ENCODE measurements around the gene CEACAM8.
A peak's percentile ranks its signal among the peaks of the same experiment; 100 is the strongest.
"Not testable (repeated sequence)": the region's sequence is repeated elsewhere in the genome, so short reads cannot be mapped to it uniquely, and the experiment has no call there.

CEACAM8 gene

DNA sequence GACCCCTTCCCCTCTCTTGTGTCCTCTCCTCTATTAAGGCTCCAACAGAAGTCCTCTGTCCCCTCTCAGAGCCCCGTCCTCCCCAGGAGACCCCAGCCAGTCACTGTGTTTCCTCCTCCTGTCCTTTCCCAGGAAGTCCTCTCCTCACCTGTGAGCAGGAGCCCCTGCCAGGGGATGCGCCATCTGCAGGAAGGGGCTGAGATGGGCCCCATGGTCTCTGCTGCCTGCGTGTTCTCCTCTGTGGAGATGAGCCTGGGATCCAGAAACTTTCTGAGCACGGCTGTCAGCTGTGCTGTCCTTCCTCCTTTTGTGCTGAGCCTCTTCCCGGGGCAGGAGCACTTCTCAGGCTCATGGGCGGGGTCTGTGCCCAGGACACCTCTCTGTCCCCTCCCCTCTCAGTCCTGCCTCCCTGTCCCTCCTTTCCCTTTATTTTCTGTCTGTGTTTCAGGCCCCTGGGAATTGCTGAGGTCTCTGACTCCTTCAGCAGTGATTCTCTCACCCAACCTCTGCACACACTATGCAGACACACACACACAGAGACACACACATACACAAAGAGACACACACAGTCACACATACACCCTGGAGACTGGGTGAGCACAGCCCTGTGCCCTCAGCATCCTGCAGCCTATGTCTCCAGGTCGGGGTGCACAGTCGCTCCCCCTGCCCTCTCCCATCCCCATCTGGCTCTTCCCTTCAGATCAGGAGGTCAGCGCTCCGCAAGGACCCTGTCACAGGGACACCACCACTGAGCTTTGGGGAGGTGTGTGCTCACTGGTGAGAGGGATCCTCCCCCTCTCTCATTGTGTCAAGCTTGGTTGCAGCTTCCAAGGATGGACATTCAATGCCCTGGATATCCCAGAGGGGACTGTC, at the start of gene CEACAM8:
CEACAM8 (minus strand) TSS at position 308 of the 873 bp plus-strand sequence; CDS start at position 212, 96 bp downstream.
- DNase-seq: no peak

DNA sequence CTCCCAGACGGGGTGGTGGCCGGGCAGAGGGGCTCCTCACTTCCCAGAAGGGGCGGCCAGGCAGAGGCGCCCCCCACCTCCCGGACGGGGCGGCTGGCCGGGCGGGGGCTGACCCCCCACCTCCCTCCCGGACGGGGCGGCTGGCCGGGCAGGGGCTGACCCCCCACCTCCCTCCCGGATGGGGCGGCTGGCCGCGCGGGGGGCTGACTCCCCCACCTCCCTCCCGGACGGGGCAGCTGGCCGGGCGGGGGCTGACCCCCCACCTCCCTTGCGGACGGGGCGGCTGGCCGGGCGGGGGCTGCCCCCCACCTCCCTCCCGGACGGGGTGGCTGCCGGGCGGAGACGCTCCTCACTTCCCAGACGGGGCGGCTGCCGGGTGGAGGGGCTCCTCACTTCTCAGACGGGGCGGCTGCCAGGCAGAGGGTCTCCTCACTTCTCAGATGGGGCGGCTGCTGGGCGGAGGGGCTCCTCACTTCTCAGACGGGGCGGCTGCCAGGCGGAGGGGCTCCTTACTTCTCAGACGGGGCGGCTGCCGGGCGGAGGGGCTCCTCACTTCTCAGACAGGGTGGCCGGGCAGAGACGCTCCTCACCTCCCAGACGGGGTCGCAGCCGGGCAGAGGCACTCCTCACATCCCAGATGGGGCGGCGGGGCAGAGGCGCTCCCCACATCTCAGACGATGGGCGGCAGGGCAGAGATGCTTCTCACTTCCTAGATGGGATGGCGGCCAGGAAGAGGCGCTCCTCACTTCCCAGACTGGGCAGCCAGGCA, 44.8 kb upstream of the CEACAM8 start:
- not testable (repeated sequence) for DNase-seq

DNA sequence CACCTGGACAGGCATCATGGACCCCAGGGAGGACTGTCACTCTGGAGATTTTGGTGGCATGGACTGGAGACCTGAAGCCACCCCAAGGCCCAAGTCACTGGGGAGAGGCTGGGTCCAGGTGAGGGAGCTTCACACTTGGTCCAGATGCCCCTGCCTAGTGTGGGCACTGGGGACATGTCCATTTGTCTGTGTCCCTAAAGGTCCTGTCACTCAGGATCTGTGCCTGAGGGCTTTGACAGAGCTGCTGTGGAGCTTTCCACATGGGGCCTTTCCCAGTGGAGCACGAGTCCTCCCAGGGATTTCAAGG, 40.5 kb upstream of the CEACAM8 start:
- DNase-seq: no peak

DNA sequence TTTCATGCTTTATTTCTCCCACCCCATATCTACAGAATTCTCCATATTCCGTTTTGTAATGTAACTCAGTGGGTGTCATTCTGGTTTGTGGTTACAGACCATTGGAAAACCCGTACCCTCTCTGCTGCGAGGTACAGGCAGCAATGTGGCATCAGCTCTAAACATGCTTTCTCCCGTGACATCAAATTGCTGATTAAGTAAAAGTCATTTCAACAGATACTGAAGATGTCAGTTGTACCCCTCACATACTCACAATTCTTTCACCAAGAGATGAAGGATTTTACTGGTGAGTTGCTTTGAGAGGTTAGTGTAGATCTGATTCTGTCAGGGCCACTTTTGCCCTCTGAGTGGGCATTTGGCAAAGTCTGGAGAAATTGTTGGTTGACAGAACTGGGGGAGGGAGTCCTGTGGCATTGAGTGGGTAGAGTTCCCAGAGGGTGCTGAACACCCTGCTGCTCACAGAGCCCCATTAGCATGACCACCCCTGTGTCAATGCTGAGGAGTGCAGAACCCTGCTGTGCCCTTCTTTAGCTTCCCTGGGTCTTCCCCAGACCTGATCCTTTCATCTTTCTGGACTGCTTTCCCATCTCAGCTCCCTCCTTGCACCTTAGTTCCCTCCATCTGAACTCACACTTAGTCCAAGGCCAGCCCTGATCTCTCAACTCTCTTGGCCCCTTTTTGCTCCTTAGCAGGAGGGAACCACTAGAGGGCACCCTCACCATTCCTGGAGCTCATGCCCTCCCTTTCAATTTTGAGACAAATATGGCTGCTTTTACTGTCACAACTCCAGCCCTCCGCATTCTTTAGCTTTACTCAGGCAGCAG, 39.9 kb upstream of the CEACAM8 start:
- DNase-seq: peak; percentile 15

DNA sequence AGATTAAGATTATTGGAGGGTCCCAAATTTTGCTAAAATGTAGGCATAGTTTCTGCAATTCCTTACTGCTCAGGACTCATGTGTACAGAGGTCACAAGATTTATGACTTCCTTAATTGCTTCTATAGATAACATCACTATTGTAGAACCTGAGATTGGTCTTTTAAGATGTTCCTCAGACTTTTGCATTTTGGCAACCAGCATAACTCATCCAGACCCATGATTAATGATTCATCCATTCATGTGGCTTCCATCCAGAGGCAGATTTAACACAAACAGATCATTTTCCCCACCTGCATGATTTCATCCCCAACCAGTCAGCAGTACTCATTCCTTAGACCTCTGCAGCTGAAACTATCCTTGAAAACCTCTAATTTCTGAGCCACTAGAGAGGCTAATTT, 34.5 kb upstream of the CEACAM8 start:
- DNase-seq: no peak

DNA sequence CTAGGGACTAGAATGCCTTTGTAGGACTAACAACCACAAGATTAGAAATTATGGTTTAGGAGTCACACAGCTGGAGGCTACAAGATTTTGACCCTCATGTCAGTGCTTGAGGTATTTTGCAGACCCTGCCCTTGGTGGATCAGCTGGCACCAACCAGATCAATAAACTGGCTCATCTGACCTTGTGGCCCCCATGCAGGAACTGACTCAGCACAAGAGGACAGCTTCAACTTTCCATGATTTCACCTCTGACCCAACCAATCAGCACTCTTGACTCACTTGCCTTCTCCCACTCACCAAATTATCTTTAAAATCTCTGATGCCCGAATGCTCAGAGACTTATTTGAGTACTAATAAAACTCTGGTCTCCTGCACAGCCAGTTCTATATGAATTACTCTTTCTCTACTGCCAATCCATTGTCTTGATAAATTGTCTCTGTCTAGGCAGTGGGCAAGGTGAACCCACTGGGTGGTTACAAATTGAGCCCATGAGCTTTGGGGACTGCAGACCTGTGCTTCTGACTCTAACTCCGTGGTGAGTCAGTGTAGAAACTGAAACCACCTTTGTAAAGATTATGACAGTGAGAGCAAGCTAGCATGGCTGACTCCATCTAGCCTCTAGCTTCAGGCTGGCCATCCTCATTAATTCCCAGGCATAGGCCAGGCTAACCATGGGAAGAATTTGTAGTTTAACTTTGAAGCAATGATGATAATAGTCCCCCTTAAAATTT, 33.9 kb upstream of the CEACAM8 start:
- no peak for DNase-seq

DNA sequence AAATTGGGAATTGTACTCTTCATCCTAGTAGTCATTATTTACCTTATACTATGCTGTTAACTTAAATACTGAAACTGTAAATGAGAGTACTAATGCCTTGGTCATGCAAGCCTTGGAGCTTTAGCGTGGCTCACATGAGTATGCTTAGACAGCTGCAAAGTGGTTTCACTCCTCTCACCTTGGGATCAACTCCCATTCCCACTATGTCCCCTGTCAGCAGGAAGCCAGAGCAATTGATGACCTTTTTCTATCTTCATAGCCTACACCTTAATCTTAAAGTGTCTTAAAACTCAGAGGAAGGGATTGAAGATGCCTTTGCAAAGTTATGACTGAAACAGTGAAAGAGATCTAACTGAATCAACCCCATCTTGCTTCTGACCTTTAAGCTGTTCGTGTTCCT, 33.2 kb upstream of the CEACAM8 start:
- no peak for DNase-seq

DNA sequence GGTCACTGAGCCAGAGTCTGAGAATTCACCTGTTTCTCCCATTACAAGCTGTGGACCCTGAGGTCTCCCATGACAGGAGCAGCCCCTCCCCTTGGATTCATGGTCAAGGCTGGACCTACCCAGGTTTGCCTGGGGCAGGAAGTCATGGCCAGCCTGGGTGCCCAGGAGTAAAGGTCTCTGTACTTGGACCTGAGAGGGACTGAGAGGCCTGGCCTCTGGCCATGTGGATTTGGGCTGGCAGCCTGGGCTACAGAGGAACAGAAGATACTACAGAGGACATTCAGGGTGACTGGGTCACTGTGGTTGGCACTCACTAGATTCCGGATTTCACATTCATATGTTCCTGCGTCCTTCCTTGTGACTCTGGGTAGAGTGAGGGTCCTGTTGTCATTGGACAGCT, 31.5 kb upstream of the CEACAM8 start:
- DNase-seq: no peak

DNA sequence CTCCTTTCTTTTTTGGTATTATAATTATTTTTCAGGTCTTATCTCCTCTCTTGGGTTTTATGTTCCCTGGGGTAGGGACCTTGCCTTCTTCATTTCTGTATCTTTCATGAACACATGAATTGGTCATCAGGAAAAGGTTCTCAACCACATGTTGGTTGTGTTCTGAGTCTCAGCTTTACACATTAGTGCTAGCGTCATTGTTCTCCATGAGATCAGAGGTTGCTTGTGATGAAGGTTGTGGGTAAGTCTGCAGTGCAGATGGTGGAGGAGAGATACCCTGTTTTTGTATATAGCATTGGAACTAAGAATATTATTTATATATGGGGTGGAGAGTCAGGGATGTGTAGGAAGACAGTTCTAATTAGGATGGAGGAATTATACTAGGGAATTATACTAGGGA, 24.5 kb upstream of the CEACAM8 start:
- no peak for DNase-seq

DNA sequence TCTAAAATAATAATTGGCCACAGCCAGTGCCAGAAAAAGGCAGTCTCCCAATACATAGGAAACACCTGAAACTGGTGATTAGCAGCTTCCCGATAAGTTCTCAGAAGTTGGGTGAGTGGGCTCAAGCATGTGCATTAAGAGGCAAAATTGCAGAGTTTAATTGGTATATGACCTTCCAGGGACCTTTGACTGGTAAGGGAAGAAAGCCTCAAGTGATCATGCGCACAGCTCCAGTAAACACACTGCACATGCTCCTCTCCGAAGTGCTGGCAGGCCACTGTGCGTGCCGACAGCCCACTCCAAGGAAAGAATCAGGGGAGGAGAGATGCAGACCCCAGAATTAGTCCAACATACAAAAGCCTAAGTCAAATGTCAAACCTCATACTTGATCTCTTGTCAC, 18.9 kb upstream of the CEACAM8 start:
- DNase-seq: no peak

DNA sequence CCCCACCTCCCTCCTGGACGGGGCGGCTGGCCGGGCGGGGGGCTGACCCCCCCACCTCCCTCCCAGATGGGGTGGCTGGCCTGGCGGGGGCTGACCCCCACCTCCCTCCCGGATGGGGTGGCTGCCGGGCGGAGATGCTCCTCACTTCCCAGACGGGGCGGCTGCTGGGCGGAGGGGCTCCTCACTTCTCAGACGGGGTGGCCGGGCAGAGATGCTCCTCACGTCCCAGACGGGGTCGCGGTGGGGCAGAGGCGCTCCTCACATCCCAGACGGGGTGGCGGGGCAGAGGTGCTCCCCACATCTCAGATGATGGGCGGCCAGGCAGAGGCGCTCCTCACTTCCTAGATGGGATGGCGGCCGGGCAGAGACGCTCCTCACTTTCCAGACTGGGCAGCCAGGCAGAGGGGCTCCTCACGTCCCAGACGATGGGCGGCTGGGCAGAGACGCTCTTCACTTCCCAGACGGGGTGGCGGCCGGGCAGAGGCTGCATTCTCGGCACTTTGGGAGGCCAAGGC, 15.7 kb upstream of the CEACAM8 start:
- DNase-seq: not testable (repeated sequence)

DNA sequence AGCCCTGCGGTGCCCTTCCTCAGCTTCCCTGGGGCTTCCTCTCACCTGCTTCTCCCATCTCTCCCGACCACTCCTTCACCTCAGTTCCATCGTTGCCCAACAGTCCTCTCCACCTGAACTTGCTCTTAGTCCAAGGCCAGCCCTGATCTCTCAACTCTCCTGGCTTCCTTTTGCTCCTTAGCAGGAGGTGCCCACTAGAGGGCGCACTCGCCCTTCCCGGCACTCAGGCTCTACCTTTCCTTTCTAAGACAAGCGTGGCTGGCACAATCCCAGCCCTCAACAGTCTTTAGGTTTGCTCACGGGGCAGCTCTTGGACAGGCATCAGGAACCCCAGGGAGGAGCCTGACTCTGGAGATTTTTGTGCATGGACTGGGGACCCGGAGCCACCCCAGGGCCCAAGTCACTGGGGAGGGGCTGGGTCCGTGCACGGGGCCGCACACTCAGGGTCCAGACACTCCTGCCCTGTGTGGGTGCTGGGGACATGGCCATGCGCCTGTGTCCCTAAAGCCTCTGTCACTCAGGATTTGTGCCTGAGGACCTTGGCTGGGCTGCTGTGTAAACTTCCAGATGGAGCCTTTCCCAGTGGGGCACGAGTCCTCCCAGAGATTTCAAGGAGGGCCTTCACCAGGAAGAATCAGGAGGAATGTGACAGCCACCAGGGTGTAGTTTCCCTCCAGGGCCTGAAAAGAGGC, 12.1 kb upstream of the CEACAM8 start:
- peak; percentile 26 for DNase-seq

DNA sequence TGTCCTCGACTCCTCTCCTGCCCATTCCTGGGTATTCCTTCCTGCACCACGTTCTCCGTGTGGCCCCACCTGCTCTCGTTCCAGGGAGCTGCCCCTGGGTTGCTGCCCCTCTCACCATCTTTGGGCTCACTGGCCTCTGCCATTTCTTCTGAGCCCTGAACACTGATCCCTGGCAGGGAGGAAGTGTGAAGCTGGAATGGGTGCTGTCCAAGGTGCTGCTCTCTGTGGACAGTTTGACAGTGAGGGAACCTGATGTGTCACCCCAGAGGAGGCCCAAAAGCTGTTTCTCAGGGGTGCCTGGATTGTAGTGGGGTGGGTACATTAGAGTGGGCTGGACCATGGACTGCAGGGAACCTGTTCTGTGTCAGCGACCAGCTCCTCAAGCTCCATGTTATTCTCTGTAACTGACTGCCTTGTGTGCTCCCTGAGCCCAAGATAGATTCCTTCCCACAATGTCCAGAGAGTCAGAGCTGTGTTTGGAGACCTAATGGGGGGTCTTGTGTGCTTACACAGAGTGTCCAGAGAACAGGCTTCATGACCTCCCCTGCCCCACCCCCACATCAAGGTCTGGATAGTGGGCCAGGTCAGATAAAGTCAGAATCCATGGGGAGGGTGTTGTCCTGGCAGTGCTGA, 7.2 kb upstream of the CEACAM8 start:
- no peak for DNase-seq

DNA sequence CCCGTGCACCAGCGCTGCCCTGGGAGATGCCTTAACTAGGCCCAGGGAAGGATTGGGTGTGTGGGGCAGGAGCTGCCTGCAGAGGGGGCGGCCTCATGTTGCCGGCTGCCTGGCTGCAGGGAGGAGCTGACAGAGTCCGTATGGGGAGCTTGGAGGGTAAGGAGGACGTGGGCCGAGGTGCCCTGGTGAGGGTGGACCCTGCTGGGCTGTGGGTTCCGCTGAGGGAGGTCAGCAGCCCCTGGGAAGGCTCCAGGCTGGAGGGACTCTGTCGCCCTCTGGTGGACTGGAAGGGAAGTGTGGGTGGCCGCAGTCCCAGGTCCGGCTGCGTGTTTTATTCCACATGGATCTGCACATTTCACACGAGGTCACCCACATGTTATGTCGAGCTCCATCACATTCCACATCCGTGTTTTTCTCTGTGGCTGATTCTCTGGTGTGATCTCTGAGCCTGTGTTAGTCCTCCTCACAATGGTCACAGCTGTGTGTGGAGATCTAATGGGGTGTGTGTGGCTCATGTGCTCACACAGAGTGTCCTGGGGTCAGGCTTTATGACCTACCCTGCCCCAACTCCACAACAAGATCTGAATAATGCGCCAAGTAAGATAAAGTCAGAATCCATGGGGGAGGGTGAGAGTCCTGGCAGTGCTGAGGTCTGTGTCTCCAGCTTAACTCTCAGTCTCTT, 1.8 kb upstream of the CEACAM8 start:
- peak; percentile 23 for DNase-seq

DNA sequence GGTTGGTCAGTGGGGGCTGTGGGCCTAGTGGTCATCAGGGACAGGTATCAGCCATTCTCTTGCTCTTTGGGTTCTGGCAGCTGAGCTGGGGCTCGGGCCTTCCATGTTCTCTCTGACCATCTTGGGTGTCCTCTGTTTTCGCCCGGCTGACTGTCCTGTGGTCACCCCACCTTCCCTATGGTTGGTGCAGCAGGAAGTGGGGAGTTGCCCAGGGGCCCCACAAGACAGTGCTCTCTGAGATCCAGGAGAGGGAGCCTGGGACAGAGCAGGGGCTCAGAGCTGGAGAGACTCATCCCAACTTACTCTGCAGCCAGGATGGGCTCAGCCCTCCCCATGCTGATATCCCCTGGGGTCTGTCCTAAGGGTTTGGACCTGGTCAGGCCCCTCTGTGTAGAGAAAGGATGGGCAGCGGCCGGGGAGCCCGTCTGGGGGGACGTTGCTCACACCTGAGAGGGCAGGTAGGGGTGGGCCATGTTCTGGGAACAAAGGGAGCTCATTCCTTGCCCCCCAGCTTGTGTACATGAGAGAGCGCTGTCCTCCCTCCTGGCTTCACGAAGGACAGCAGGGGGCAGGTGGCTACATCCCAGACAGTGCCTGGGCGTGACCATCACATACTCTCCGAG, 937 bp upstream of the CEACAM8 start:
- no peak for DNase-seq

DNA sequence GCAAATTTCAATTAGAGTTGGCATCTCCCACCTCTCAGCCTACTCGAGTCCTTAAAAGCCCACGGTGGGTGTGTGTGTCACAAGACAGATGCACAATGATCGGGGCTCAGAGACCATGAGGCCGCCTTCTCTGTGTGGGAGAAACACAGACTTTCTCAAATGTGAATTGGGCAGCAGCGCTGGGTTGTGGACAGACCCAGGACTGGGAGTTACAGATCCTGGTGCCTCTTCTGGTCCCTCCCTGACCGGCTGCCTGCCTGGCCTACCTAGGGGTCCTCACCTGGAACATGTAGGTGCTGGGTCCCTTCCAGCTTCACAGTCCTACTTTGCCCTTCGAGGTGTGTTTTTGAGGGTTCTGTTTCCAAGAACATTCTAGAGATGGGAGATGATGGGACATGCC, 4.9 kb downstream of the CEACAM8 start:
- no peak for DNase-seq

DNA sequence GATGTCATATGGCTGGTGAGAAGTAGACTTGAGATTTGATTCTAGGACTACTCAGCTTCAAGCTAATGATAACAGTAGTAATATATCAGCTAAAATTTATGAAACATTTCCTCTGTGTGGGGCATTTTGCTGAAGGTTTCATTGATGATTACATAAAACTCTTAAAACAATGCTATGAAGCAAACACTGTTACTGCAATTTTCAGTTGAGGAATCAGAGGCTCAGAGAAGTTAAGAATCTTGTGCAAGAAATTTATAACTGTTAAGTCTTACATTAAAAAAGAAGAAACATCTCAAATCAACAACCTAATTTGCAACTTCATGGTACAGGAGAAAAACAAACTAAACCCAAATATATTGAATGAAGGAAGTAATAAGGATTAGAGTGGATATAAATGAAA, 10.3 kb downstream of the CEACAM8 start:
- no peak for DNase-seq

DNA sequence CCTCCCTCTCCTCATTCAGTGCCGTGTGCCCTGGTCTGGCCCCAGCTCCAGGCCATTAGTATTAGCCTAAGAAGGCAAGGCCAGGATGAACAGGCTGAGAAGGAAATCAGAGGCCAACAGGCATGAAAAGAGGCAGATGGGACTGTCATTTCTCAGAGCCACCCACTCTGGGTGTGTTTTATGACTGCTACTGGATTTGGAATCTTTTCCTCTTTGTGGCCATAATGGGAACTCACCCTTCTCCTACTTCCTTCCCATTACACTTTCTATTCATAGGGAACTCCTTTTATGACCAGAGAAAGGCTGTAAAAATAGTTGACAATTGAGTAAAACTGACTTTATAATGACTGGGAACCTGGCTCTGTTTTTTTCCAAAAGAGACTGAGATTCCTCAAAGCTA, 17.7 kb downstream of the CEACAM8 start:
- no peak for DNase-seq

DNA sequence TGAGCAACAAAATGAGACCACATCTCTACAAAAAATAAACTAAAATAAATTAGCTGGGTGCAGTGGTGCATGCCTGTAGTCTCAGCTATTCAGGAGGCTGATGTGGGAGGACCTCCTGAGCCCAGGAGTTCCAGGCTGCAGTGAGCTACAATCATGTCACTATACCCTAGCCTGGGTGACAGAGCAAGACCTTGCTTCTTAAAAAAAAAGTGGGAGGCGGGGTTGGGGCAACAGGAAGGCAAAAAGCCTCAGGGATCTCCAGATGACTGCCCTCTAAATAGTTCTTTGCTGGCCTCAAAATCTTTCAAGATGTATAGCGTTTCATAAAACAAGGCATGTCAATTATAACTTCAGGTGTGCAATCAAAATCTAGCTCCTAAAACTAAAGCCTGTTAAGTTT, 18.5 kb downstream of the CEACAM8 start:
- DNase-seq: no peak

DNA sequence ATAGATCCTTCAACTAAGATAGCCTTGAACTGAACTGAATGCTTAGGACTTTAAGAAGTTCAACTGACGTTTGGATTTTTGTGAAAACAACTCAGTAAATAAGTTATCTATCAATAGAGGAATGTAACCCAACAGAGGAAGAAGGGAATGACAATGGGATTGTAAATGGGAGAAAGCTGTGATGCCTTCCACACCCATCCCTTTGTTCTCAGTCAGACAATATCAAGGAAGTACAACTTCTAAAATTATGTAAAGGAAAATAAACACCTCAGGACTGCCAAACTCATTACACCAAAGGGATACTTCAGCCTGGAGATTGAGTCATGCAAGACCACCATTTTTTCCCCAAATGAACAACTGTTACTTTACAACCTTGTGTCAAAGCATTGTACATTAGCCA, 21.1 kb downstream of the CEACAM8 start:
- DNase-seq: no peak
